ENCODE results near the gene NFIC. TPM values are rescaled to one million over a fixed set of nuclear protein-coding genes. Genes with fewer than 3 reads are reported as not detected.
"Not testable (repeated sequence)": the region's sequence is repeated elsewhere in the genome, so short reads cannot be mapped to it uniquely, and the experiment has no call there.

The NFIC gene
- total RNA-seq, 4 donors from 2014 or later = 55.7 to 84.5 (median 65.5) TPM

- no peak for TF ChIP-seq CTCF (IDR thresholded peaks at IDR 0.05)
- DNase-seq (ENCODE audit: low spot score) = no peak
- ATAC-seq (ENCODE audit: low FRiP score) = no peak
Observed at GRCh38 chr19:3448616-3449334, 82.4 kb downstream of the NFIC start.

GRCh38 chr19:3450796-3451411 lies 84.5 kb downstream of the NFIC start:
- DNase-seq (ENCODE audit: low spot score) = peak; percentile 72
- no peak for TF ChIP-seq CTCF (IDR thresholded peaks at IDR 0.05)
- ATAC-seq (ENCODE audit: low FRiP score) = peak; percentile 92

GRCh38 chr19:3451451-3451866 lies 85.1 kb downstream of the NFIC start:
- ATAC-seq (ENCODE audit: low FRiP score) (no peak), DNase-seq (ENCODE audit: low spot score) (no peak)
- TF ChIP-seq CTCF (IDR thresholded peaks at IDR 0.05) = no peak

- TF ChIP-seq CTCF (IDR thresholded peaks at IDR 0.05) = no peak
- DNase-seq (ENCODE audit: low spot score) (no peak), ATAC-seq (ENCODE audit: low FRiP score) (no peak)
Observed at GRCh38 chr19:3452171-3452941, 86.0 kb downstream of the NFIC start.

- DNase-seq (ENCODE audit: low spot score); ATAC-seq (ENCODE audit: low FRiP score): not testable (repeated sequence)
Observed at GRCh38 chr19:3452942-3453214, 86.5 kb downstream of the NFIC start.

- no peak for TF ChIP-seq CTCF (IDR thresholded peaks at IDR 0.05)
- ATAC-seq (ENCODE audit: low FRiP score) = no peak
- DNase-seq (ENCODE audit: low spot score) = no peak
Observed at GRCh38 chr19:3453840-3454239, 87.5 kb downstream of the NFIC start.

GRCh38 chr19:3454656-3455392 lies 88.4 kb downstream of the NFIC start:
- no peak for ATAC-seq (ENCODE audit: low FRiP score)
- no peak for DNase-seq (ENCODE audit: low spot score)
- no peak for TF ChIP-seq CTCF (IDR thresholded peaks at IDR 0.05)
